PFSK-1 (cell line): ENCODE results near the gene SSBP1.

Experiments used
- FOXP2 ChIP-seq: optimal IDR thresholded peaks from 2 replicates; pipeline ENCODE3; 2011; ENCODE audit warnings: borderline replicate concordance, control low read depth, inconsistent platforms; ENCODE audit not compliant: insufficient read depth; ENCODE audit errors: extremely low read length, extremely low read depth
- POLR2AphosphoS5 ChIP-seq: IDR thresholded peaks from 2 replicates; pipeline ENCODE4 v1.6.1; 2012; ENCODE audit warnings: low read depth, mild to moderate bottlenecking, control low read depth, low read length, moderate library complexity
- REST ChIP-seq, 2 experiments: IDR thresholded peaks; 2 replicates each; pipeline versions ENCODE4 v1.6.1 to v1.8.0; 2011 to 2012; ENCODE audit warnings: low read depth in 2 of 2, low read length in 2 of 2, control low read depth in 1 of 2, inconsistent platforms in 1 of 2, mild to moderate bottlenecking in 1 of 2, moderate library complexity in 1 of 2; ENCODE audit not compliant: insufficient read depth in 1 of 2
- SIN3A ChIP-seq: IDR thresholded peaks from 2 replicates; pipeline ENCODE4 v1.6.1; 2012; ENCODE audit warnings: mild to moderate bottlenecking, low read length, moderate library complexity, borderline replicate concordance; ENCODE audit not compliant: insufficient read depth
- TAF1 ChIP-seq: IDR thresholded peaks from 2 replicates; pipeline ENCODE4 v1.6.1; 2012; ENCODE audit warnings: low read length, control low read depth, borderline replicate concordance; ENCODE audit not compliant: insufficient read depth

SSBP1 gene

GRCh38 chr7:141700296-141700847 is 37.8 kb upstream of the SSBP1 start:
- TF ChIP-seq POLR2AphosphoS5 (no peak), SIN3A (no peak), TAF1 (no peak), REST (IDR thresholded peaks at IDR 0.05; ENCODE audit: insufficient read depth in 1 of 2, low read depth in 2 of 2, low read length in 2 of 2) (no peak), FOXP2 (no peak)

- no peak for TF ChIP-seq FOXP2
- TF ChIP-seq TAF1 = no peak
- no peak for TF ChIP-seq SIN3A
- TF ChIP-seq POLR2AphosphoS5 = no peak
- TF ChIP-seq REST (IDR thresholded peaks at IDR 0.05; ENCODE audit: insufficient read depth in 1 of 2, low read depth in 2 of 2, low read length in 2 of 2) = no peak
Measured at GRCh38 chr7:141700848-141701371, 37.2 kb upstream of the SSBP1 start.

GRCh38 chr7:141701489-141702046 is 36.6 kb upstream of the SSBP1 start:
- TF ChIP-seq REST (IDR thresholded peaks at IDR 0.05; ENCODE audit: insufficient read depth in 1 of 2, low read depth in 2 of 2, low read length in 2 of 2) (no peak), SIN3A (no peak), FOXP2 (no peak), POLR2AphosphoS5 (no peak)

GRCh38 chr7:141702047-141702567 is 36.1 kb upstream of the SSBP1 start, which contains the start of gene DENND11:
Gene DENND11, minus strand, starts transcription at chr7:141702166. Its CDS starts 13 bp downstream, at chr7:141702153.
- TF ChIP-seq SIN3A (no peak), POLR2AphosphoS5 (no peak)

GRCh38 chr7:141702892-141703291 is 35.3 kb upstream of the SSBP1 start:
- TF ChIP-seq SIN3A (no peak), TAF1 (no peak), FOXP2 (no peak)

- TF ChIP-seq FOXP2 = no peak
- TF ChIP-seq SIN3A = no peak
- no peak for TF ChIP-seq REST (IDR thresholded peaks at IDR 0.05; ENCODE audit: insufficient read depth in 1 of 2, low read depth in 2 of 2, low read length in 2 of 2)
Measured at GRCh38 chr7:141704112-141704511, 34.0 kb upstream of the SSBP1 start.
